Astrocyte of the hippocampus (primary cell): ENCODE data around the gene SLC13A2.
"Not testable (repeated sequence)": the region's sequence is repeated elsewhere in the genome, so short reads cannot be mapped to it uniquely, and the experiment has no call there.

Experiments used
- DNase-seq: peaks from one replicate; pipeline ENCODE4 v3.0.0; 2011; ENCODE audit warnings: low read depth, low spot score

Gene SLC13A2

DNA sequence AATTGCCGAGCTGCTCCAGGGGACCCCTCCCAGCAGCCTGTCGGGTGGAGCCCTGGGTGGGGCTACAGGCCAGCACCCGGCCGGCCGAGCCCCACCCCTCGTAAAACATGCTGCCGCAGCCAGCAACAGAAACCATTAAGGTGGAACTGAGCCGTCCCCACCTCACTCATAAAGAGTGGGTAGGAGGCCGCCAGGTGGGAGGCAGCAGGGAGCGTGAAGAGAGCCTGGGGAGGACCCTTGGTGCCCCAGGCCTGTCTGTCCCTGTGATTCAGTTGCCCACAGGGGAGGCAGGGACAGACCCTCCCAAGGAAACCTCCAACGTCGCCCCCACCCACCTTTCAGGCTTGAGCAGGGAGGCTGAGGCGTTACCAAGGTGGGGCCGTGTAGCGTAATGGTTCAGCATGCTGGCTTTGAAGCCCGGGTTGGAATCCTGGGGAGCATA is 41.1 kb downstream of the SLC13A2 start:
- DNase-seq = no peak

DNA sequence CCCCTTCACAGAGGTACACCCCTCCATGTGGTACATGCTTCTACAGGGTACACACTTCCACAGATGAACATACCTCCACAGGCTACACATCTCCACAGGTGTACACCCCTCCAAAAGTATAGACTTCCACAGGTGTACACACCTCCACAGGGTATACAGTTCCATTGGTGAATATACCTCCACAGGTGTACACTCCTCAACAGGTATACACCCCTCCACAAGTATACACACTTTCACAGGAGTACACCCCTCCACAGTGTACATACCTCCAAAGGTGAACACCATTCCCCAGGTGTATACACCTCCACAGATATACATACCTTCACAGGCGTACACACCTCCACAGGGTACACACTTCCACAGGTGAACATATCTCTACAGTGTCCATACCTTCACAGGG is 42.1 kb downstream of the SLC13A2 start:
- DNase-seq = no peak

DNA sequence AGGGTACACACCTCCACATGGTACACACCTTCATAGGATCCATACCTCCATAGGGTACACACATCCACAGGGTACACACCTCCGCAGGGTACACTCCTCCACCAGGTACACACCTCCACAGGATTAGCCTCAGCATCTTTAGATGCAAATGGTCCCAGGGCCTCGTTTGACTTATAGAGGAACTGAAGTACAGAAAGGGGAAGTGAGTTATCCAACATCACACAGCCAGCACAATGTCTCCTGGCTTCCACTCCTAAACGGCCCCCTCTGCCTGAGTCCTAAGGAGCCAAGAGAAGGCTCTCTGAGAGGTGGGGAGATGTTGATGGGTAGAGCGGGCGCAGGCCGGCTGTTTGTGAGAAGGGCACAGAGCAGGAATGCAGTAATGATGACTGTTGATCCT is 44.7 kb downstream of the SLC13A2 start:
- DNase-seq = no peak

DNA sequence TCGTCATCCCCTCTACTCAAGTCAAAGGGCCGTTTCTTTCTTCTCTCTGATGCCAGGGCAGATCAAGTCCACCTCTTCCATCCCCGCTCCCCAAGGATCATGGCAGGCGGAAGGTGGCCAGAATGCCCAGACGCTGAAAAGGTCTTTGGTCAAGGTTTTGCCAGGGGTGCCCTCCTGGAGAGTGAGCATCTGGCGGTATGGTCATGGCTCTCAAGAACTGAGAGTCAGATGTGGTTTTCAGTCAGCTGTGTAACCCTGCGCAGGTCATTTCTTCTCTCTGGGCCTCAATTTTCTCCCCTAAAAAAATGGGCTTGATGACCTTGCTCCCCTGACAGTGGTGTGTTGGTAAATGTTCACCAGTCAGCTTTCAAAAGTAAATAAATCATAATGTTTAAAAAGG is 45.1 kb downstream of the SLC13A2 start:
- DNase-seq = no peak

DNA sequence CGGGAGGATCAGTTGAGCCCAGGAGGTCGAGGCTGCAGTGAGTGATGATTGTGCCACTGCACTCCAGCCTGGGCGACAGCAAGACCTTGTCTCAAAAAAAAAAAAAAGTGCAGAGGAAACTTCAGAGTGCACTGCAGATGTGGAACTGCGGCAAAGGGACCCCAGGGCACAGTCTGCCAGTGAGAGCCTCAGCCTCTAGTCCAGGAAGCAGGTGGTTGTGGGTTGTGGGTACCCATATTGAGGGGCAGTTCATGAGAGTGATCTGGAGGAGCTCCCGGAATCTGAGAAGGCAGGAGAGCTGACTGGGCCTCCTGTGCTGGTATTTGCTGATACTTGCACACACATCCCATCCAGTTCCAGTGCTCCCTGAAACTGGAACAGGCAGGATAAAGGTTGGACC is 45.8 kb downstream of the SLC13A2 start:
- DNase-seq = no peak

DNA sequence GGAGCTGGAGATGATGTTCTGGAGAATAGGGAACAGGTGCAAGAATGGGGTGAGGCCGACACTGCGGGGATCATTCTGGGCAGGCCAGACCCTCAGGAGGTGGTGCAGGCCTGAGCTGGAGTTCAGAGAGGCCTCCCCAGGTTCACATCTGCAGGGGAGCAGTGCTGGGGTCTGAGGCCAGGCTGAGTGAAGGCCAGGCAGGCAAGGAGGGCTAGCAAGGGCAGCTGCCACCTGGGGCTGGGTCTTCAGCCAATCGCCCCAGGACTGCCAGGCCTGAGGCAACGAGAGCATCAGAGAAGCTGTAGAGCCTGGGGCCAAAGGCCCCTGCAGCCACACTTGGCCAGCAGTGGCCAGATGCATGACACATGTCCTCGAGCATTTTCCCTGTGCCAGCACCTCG is 47.2 kb downstream of the SLC13A2 start:
- DNase-seq = no peak

DNA sequence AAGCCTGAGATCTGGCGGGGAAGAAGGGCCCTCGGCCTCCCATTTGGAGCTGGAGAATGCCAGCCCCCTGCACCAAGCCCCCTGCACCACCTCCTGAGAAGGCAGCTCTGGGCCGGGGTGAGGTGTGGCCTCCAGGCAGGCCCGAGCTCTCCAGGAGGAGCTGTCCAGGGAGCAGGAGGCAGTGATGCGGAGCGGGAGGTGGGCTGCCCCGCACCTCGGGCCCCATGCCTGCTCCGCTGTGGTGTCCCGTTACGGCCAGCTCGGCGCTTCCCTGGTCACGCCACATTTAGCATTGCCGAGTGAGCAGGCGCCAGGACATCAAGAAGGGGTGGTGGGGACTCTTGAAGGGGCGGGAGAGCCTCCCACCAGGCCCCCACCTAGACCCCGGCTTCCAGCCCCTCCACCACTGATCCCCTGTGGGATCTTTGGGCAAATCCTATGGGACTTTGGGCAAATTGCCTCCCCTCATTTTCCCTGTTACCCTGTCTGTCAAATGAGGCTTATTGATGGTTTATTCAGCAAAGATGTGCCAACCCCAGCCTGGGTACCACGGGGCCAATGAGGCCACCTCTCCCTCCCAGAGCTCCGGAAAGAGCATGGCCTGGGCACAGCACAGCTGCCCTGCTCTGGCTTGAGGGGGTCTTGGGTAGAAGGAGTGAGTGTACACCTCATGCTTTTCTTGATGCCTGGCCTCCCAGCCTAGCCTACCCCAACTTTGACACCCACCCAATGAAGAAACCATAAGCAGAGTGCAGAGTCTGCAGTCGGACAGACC is 48.1 kb downstream of the SLC13A2 start:
- peak; percentile 28 for DNase-seq

DNA sequence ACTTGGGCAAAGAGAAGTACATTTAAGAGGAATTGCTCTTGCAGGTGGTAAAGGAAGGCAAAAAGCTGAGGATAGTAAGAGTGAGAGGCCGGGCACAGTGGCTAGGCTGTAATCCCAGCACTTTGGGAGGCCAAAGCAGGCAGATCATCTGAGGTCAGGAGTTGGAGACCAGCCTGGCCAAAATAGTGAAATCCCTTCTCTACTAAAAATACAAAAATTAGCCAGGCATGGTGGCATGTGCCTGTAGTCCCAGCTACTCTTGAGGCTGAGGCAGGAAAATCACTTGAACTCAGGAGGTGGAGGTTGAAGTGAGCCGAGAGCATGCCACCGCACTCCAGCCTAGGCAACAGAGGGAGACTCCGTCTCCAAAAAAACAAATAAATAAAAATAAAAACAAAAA is 48.8 kb downstream of the SLC13A2 start:
- not testable (repeated sequence) for DNase-seq

DNA sequence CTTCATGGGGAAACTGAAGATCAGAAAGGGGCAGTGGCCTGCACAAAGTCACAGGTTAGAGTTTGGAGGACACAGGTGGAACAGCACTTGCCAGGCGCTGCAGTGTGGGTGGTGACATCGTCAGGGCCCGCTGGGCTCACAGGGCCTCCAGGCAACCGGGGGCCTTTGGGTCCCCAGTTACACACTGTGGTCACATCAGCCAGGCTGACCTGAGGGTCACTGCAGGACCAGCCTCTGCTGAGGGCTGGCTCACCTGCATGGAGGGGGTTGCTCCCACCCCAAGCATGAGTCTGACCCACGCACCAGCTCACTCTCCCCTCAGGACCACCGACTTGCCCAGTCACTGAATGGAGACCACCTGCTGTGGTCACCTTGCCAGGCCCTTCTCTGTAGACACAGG is 49.7 kb downstream of the SLC13A2 start:
- DNase-seq = no peak

DNA sequence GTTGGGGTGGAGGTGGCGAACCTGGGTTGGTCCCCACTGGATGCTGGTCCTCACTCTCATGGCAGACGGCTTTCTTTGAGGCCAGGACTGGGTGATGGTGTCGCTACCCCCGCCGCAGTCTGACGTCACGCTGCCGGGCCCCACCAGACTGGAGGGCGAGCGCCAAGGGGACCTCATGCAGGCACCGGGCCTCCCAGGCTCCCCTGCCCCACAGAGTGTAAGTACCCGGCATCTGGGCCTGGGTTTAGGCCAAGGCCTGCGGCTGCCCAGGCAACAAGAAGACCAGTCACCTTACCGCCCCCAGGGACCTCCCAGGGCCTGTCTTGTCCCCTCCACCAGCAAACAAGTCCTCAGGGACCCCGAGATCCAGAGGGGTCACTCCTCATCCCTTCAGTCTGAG is 50.4 kb downstream of the SLC13A2 start:
- DNase-seq = no peak

DNA sequence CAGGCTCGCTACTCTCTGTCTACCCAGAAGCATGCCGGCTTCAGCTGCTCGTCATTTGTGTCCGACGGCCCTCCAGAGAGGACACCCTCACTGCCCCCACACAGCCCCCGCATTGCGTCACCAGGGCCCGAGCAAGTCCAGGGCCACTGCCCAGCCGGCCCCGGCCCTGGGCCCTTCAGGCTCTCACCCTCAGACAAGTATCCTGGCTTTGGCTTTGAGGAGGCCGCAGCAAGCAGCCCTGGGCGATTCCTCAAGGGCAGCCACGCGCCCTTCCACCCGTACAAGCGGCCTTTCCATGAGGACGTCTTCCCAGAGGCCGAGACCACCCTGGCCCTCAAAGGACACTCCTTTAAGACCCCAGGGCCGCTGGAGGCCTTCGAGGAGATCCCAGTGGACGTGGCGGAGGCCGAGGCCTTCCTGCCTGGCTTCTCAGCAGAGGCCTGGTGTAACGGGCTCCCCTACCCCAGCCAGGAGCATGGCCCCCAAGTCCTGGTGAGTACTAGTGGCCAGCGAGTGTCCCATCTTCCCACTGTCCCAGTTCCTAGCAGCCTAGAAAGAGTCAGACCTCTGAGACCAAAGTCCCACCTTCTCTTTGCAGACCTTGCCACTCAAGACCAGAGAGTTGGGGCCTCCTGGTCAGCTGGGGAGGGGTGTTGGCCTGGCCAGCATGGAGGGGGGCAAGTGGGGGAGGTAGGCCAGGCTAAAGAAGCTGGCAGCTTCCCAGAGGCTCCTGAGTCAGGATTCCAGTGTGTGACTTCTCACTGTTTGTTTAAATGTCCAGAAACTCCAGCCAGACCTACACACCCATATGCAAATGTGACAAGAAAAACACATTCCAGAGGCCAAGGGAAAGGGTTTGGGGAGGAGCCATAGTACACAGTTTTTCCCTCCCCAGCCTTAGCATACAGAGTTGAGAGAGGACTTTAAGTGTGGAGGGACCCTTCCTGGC is 51.3 kb downstream of the SLC13A2 start:
- DNase-seq = peak; percentile 92

DNA sequence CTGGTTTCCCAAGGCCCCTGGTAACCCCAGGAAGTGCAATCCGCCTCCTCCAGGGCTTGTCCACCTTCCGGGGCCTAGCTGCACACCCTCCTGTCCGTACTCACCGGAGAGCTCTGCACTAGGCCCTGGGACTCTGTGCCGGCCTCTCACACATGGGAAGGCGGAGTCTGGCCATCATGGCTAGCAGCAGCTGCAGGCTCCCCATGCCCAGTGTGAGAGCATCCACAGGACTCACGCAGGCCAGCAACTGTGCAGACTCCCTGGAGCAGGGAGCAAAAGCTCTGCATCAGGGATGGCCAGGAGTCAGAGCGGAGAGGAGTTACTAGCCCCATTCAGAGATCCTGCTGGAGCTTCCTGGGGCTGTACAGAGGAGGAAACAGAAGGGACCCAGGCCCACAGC is 52.9 kb downstream of the SLC13A2 start:
- no peak for DNase-seq

DNA sequence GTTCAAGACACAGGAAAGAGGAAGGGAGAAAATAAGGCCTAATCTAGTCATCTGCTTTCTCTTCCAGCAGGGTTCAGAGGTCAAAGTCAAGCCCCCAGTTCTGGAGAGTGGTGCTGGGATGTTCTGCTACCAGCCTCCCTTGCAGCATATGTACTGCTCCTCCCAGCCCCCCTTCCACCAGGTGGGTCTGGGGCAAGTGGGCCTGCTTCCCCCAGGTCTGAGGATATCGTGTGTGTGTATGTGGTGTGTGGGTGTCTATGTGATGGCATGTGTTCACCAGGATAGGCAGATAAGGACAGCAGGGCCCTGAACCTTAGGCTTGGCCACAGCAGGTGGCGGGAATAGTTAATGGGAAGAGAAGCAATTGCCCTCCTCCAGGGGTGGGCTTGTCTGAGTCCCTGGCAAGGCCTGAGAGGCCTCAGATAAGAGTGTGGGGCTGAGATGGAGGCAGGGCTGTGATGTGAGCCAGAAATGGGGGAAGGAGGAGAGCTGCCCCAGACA is 53.8 kb downstream of the SLC13A2 start:
- DNase-seq = no peak

DNA sequence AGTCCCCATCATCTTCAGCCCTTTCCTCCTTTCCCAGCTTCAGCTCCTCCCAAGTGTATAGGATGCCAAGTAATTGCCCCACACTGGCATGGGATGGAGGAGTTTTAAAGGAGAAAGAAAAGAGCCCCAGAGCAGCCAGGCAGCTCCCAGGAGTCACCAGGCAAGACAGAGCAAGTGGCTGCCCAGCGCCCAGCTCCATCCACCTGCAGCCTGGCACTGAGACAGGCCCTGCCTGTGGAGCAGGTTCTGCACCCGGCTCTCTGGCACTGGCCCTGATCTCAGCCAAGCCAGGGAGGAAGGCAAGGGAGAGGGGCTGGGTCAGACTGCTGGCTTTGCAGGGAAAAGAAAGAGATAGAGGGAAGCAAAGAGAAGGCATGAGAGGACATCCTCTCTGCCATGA is 54.4 kb downstream of the SLC13A2 start:
- DNase-seq = no peak

DNA sequence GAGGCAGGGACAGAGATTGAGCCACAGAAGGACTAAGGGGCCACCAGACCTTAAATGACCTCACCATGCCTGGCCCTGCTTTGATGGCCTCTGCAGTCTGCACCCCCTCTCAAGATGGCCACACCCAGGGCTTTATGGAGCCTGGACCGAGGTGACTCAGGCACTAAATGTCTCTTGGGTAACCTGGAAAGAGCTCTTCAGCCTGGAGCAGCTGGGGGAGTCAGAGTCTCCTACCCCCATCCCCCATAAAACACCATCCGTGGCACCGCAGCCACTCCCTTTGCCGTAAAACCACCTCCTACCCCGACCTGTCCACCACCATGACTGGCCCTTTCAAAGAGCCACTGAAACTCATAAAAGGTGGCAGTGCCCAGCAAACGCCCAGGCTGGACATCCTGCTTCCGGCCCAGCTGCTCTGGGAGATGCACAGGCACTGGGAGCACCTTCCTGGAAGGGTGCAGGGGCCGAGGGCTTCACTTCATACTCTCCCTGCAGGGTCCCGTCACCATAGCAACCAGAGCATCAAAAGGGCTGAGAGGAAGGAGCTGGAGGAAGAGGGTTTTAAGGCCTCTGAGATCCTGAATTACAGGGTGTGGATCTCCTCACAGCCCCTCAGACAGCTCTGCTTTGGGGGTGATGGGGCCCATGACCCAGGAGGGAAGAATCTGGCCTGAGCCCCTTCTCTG is 55.0 kb downstream of the SLC13A2 start:
- DNase-seq = no peak

DNA sequence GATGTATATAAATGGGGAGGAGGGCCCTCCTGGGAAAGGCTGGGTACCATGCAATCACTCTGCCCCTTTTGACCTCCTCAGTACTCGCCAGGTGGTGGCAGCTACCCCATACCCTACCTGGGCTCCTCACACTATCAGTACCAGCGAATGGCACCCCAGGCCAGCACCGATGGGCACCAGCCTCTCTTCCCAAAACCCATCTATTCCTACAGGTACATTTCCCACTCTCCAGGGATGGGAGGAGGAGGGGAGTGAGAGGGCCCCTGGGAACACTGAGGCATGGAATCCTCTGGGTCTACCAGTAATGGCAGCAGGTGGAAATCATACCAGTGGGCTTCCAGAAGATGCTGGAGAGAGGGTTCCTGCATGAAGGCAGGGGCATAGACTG is 55.6 kb downstream of the SLC13A2 start:
- no peak for DNase-seq

DNA sequence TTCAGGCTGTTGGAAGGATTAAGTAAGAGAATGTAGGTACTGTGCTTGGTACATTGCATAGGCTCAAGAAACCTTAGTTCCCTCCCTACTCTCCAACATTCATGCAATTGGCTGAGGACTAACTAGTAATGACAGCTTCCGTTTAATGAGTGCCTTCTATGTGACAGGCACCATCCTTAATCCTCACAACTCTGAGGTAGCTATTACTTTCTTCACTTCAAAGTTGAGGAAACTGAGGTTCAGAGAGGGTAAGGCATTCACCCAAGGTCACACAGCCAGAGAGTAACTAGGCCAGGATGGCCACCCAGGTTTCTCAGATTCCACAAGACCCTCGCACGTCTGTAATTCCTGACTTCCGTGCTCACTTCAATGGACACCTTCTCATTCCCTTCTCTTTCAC is 56.8 kb downstream of the SLC13A2 start:
- DNase-seq = no peak

DNA sequence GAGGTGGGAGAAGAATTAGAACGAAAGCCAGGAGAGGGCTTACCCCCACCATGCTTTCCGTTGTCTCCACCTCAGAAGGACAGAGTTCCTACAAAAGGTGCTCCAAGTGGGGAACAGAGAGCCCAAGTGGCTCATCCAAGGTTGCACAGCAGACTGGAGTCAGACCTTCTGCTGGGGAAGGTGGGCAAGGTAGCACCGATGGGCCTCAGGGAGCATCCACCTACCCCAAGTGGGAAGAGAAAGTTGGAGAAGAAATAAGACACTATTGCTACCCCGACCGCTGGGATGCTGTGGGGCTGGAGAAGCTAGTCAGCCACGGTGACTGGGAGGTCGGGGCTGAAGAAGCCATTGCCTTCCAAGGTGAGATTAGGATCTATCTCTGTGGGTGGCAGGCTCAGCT is 57.5 kb downstream of the SLC13A2 start:
- no peak for DNase-seq

DNA sequence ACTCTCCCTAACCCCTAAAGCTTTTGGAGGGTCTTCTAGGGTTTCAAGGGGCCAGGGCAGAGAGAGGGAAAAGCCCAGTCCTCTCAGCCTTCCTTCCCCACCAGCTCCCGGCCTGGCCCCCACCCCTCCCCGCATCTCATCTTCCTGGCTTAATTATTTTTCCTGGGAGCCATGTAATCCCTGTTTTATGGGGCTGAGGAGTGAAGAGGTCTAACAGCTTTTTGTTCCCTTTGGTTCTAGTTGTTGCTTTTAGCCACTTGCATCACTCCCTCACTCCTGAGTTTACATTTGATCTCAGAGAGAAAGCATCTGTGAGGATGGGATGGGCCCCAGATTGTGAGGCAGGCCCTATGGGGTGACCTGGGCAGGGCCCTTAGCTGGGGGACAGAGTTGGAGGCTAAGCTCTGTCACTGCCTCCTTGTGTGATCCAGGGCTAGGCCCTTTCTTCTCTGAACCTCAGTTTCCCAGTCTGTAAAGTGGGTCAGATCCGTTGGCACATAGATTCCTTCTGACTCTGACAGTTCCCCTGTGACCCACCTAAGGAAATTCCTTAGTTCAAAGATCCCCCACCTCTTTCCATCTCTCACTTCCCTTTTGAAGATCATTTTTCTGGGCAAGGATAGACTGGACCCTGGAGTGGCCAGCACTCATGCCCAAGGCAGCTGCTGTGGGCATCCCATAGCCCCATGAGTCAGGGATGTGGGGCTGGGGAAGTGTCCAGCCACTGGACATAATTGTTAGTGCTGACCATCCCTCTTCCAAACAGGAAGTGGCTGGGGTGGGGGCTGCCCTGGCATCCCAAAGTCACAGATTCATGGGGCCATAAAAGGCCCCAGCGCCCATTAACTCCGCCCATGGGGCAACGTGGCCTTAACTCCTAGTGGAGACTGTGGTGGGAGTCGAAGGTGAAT is 58.9 kb downstream of the SLC13A2 start:
- no peak for DNase-seq

DNA sequence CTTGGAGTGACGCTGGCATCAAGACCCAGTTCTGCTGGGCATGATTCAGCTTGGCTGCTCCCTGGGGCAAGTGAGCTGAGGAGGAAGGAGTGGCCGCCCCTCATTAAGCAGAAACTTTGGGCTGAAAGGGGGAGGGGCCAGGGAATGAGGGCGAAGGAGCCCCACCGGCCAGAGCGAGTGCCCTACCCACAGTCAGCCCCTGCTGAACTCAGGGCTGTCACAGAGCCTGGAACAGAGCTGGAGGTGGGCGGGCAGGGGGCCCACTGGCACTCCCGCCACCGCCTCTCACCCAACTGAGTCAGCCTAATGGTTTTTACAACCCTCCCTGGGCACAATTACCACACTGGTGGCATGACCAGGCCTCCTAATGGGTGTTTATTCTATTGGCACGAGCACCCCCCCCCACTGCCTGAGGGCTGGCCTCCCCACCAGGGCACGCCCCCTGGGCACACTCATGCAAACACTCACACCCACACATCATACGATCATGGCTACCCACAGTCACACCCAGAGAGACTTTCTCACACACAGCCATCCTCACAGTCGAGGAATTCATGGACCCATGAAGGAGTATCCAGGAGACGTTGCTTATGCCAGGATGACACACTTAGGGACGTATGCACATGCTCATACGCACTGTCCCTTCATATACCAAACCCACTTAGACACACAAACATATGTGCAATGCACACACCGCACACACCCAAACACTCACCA is 59.8 kb downstream of the SLC13A2 start:
- DNase-seq = no peak
